HFF-Myc (cell line): ENCODE measurements around the gene DHRSX.

Experiments
- DNase-seq: peaks from one replicate; pipeline ENCODE4 v3.0.0-alpha.2; 2011; ENCODE audit warnings: low read depth; ENCODE audit errors: extremely low read depth
- H3K4me3 ChIP-seq: replicated peaks from 2 replicates; pipeline ENCODE4 v1.5.1; 2011; ENCODE audit warnings: low read depth, mild to moderate bottlenecking, control low read depth, low read length
- TF ChIP-seq, protein P1 (sequence below): IDR thresholded peaks from 2 replicates; pipeline ENCODE4 v1.5.1; 2012; ENCODE audit warnings: mild to moderate bottlenecking, low read depth, low read length, control low read depth; ENCODE audit errors: missing control alignments

The DHRSX gene

DNA sequence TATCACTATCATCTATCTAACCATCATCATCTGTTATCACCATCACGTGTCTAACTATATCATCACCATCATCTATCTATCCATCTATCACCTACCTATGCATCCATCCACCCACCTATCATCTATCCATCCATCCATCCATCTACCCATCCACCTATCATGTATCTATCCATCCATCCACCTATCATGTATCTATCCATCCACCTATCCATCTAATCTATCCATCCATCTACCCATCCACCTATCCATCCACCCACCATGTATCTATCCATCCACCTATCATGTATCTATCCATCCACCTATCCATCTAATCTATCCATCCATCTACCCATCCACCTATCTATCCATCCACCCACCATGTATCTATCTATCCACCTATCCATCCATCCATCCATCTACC, 316.7 kb downstream of the DHRSX start:
- DNase-seq: no peak
- TF ChIP-seq, protein P1, sequence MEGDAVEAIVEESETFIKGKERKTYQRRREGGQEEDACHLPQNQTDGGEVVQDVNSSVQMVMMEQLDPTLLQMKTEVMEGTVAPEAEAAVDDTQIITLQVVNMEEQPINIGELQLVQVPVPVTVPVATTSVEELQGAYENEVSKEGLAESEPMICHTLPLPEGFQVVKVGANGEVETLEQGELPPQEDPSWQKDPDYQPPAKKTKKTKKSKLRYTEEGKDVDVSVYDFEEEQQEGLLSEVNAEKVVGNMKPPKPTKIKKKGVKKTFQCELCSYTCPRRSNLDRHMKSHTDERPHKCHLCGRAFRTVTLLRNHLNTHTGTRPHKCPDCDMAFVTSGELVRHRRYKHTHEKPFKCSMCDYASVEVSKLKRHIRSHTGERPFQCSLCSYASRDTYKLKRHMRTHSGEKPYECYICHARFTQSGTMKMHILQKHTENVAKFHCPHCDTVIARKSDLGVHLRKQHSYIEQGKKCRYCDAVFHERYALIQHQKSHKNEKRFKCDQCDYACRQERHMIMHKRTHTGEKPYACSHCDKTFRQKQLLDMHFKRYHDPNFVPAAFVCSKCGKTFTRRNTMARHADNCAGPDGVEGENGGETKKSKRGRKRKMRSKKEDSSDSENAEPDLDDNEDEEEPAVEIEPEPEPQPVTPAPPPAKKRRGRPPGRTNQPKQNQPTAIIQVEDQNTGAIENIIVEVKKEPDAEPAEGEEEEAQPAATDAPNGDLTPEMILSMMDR: no peak
- no peak overlapping the region for H3K4me3 ChIP-seq

DNA sequence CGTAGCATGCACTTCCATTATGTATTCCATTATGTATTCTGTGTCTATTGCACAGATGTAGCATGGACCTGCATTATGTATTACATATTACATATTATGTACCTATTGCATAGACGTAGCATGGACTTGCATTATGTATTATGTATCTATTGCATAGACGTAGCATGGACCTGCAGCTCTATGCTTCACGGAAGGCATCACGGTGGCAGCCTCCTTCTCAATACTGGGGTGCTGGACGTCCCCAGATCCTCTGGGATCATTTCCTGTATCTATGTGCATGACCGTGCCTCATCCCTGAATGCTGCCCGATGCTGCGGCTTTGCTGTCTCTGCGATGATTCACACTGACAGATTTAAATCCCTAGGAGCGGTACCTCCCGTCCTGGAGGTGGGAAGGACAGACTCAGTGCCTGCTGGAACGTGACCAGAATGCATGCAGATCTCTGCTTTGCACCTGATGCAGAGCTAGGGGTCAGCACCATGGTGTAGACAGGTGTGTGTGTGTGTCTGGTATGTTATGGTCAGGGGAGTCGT, 317.5 kb downstream of the DHRSX start:
- TF ChIP-seq, protein P1: no peak
- H3K4me3 ChIP-seq: no peak overlapping the region
- DNase-seq: no peak

DNA sequence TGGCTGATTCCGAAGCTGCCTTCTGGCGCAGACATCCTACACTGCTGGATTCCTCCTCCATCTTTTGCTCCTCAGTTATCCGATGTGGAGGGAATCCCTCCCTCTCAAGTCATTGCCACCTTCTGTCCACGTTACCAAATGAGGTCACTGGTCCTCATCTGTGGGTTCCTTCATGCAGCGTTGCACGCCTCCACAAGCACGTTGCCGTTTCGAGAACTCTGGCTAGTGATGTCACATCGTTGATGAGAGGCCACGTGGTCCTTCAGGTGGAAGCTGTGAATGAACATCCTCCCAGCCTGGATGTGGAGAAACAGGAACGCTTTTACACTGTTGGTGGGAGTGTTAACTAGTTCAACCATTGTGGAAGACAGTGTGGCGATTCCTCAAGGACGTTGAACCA, 323.2 kb downstream of the DHRSX start:
- TF ChIP-seq, protein P1: no peak
- no peak overlapping the region for H3K4me3 ChIP-seq

DNA sequence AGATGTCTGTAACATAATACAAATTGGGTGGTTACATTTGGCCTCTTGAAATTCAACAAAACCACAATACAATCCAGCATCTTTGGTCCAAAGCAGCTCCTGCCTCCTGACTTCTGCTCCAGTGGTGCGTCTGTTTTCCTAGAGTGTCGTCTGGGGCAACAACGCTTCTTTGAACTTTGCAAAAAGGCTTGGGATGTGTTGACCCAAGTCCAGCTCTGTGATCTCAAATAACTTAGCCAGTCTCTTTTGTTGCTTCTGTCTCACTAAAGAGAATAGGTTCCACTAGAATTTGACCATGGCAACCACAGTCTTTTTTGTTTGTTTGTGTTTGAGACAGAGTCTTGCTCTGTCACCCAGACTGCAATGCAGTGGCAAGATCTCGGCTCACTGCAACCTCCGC, 324.0 kb downstream of the DHRSX start:
- H3K4me3 ChIP-seq: no peak overlapping the region
- no peak for DNase-seq
- TF ChIP-seq, protein P1: no peak

More for the DNA sequence above, 323.2 kb downstream of the DHRSX start:
- DNase-seq: no peak

DNA sequence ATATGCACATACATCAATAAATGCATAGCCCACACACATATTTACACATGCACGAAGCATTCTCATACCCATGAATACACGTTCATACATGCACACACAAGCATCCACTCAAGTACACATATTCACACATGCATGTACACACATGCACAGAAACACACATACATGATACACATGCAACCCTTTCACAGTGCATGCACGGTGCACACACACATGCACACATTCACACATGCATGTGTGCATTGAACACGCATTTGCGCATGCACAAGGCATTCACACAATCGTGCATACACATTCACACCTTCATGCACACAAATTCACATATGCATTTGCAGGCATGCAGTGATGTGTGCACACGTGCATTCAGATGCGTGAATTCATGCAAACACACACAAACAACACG, 324.5 kb downstream of the DHRSX start:
- no peak for DNase-seq
- TF ChIP-seq, protein P1: no peak
- no peak overlapping the region for H3K4me3 ChIP-seq

DNA sequence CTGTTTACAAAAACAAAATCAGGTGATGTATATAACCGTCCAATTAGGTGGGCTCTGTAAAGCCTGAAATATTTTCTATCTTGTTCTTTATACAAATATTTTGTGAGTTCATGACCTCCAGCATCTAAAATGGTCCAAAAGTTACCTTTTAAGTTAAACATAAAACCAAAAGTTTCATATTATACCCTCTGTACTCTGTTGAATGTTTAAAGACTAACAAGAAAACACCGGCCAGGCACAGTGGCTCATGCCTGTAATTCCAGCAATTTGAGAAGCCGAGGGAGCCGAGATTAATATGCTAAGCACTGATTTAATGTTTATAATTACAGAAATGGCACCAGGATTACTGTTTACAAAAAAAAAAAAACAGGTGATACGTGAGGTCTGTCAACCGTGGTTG, 328.4 kb downstream of the DHRSX start:
- no peak for DNase-seq
- TF ChIP-seq, protein P1: no peak

More for the DNA sequence above, 328.4 kb downstream of the DHRSX start:
- H3K4me3 ChIP-seq: no peak overlapping the region
